GM12874 (cell line): ENCODE data around the gene ARL8A.

ENCODE experiments used
- TF ChIP-seq, protein P1 (sequence below): IDR thresholded peaks from 2 replicates; pipeline ENCODE4 v1.5.1; 2011; ENCODE audit warnings: low read depth, mild to moderate bottlenecking, control low read depth, low read length, moderate library complexity; ENCODE audit not compliant: insufficient read depth

The ARL8A gene

DNA sequence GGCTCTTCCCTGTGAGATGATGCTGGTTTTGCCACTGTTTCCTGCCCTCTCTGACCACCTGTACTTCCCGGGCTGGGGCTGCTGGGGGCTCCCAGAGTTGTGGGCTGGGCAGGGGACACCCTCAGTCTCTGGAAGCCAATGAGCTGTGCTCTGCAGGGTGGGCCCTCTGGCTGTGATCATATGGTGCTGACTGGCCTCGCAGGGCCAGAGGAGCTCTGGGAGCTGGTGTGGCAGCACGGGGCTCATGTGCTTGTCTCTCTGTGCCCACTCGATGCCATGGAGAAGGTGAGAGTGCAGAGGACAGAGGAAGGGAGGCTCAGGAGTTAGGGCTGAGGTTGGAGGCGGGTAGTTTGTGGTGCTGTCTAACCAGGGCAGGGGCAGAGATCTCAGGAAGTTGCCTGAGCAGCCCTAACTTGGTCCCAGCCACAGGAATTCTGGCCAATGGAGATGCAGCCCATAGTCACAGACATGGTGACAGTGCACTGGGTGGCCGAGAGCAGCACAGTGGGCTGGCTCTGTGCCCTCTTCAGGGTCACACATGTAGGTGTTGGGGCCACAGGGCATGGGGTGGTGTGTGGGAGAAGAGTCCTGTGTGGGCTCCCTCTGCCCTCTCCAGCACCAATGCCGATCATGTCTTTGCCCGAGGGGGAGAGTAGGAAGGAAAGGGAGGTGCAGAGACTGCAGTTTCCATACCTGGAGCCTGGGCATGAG is 43.3 kb upstream of the ARL8A start:
- TF ChIP-seq, protein P1, sequence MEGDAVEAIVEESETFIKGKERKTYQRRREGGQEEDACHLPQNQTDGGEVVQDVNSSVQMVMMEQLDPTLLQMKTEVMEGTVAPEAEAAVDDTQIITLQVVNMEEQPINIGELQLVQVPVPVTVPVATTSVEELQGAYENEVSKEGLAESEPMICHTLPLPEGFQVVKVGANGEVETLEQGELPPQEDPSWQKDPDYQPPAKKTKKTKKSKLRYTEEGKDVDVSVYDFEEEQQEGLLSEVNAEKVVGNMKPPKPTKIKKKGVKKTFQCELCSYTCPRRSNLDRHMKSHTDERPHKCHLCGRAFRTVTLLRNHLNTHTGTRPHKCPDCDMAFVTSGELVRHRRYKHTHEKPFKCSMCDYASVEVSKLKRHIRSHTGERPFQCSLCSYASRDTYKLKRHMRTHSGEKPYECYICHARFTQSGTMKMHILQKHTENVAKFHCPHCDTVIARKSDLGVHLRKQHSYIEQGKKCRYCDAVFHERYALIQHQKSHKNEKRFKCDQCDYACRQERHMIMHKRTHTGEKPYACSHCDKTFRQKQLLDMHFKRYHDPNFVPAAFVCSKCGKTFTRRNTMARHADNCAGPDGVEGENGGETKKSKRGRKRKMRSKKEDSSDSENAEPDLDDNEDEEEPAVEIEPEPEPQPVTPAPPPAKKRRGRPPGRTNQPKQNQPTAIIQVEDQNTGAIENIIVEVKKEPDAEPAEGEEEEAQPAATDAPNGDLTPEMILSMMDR = no peak

DNA sequence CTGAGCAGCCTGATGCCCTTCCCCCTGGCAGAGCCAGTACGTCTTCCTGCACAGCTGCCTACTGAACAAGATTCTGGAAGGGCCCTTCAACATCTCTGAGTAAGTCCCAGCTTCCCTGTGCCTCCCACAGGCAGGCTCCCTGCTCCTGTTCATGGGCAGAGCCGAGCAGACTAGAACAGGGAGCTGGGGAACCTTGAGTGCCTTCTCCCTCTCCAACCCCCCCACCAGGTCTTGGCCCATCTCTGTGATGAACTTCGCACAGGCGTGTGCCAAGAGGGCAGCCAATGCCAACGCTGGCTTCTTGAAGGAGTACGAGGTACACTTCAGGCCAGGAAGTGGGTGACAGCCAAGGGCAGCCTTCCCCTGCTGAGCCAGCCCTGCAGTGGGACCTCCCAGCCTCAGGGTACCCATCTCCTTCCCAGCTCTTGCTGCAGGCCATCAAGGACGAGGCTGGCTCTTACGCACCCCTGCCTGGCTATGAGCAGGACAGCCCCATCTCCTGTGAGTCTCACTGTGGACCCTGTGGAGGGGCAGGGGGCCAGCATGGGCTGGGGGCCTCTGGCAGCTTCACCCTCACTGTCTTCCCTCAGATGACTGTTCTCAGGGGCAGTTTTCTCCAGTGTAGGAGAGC is 42.6 kb upstream of the ARL8A start:
- TF ChIP-seq, protein P1 = no peak

GRCh38 chr1:202186327-202186726 is 41.8 kb upstream of the ARL8A start:
- TF ChIP-seq, protein P1 = no peak

GRCh38 chr1:202184750-202185460 is 40.4 kb upstream of the ARL8A start:
- TF ChIP-seq, protein P1 = peak; percentile 91

GRCh38 chr1:202182040-202182877 is 37.7 kb upstream of the ARL8A start:
- TF ChIP-seq, protein P1 = no peak

GRCh38 chr1:202181586-202181985 is 37.0 kb upstream of the ARL8A start:
- TF ChIP-seq, protein P1 = no peak
